K562 treated with DMSO at 1 percent for 48 hours (cell line): ENCODE results near the gene PIP4K2B. TPM values are rescaled to one million over a fixed set of nuclear protein-coding genes. Genes with fewer than 3 reads are reported as not detected.

Source experiments
- total RNA-seq: library from RNA; unstranded; fragments of 300-600 nt; gene quantifications from 2 replicates; pipeline ENCODE4 v1.2.3, GENCODE V29; 2022; ENCODE audit warnings: low replicate concordance; ENCODE audit errors: extremely low read depth

PIP4K2B gene
- total RNA-seq: not detected in 2 replicates

GRCh38 chr17:38799501-38800236 is at the start of gene PIP4K2B:
PIP4K2B (minus strand) TSS chr17:38799556; CDS start chr17:38799424, 132 bp downstream.

DNA sequence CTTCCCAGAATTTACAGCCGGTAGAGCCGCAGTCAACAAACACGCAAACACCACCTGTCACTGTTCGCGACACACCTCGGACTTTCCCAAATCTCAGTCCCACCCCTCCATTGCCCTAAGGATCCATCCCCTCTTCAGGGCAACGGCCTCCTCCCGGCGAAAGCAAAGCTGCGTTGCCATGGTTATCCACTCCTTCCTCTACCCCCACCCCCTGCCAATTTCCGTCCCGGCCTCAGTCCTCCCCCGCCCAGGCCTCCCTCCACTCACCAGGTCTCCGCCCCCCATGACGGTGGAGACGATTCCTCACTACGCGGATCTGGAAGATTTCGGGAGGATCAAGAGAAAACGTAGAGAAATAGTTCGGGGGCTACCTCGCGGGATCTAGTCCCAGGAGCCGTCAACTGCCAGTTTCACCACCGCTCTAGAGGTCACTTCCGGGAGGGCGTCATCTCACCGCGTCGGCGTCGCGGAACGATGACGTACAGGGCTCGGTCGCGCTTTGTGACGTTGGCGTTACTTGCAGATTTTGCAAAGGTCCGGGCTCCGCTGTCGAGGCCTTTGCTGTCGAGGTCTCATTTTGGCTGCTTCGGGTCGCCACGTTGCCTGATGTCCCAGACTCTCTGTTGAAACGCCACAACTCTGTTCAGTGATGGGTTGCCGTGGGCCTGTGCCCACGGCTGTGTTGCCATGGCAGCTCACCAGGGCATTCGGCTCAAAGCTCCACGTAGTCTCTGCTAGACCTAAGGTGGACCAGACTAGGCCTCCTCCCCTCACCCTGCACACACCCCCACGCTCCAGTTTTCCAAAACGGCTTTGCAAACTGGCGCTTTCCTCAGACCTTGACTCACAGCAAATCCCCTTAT is 25.8 kb upstream of the PIP4K2B start, which contains the start of gene CWC25:
TSS of gene CWC25 (minus strand) at position 423 of the 863 bp plus-strand sequence. CDS start at position 285, 138 bp downstream.

GRCh38 chr17:38752308-38753070 is 46.9 kb downstream of the PIP4K2B start, which contains the start of gene PSMB3:
PSMB3 (plus strand) TSS chr17:38752741; CDS start chr17:38752827, 86 bp downstream.

GRCh38 chr17:38748149-38748891 is 51.0 kb downstream of the PIP4K2B start, which contains the start of gene PCGF2:
PCGF2 (minus strand) TSS chr17:38748336; CDS start chr17:38740402, 7,934 bp downstream.

DNA sequence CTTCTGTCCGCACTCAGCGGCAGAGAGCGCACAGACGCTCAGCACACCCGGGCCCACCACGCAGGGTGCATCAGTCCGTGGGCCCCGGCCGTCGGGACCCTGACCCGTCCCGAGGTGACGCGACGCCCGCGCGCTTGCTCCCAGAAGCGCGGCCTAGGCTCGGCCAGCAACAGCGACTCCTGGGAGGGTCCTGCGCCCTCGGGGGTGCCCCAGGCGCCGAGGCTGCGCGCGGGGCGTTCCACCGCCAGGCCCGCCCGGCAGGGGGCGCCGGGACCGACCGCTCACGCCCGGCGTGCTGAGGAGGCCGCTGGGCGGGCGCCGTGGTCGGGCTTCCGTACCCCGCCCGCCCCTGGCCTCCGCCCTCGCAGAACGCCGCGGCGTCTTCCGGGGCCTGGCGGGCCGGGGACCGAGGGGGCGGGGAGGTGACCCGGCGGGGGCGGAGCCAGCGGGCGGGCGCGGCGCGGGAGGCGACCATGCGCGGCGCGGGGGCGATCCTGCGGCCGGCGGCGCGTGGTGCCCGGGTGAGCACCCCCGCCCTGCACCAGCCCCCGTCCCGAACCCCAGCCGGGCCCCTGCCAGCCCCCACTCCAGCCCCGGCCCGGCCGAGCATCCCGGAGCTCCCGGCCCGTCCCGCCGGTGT is 69.3 kb downstream of the PIP4K2B start, which contains the start of gene CISD3:
TSS of gene CISD3 (plus strand) at position 456 of the 640 bp plus-strand sequence. CDS start at position 474, 18 bp downstream.

Other genes with a start within 250 kb of the PIP4K2B start
- not detected in 2 replicates for gene SRCIN1, start 193.6 kb downstream of the PIP4K2B start, total RNA-seq
- gene EPOP, start 124.6 kb downstream of the PIP4K2B start, total RNA-seq: not detected in 2 replicates
- 113 TPM in 1 of 2 replicates, not detected in the other for gene MLLT6, start 94.3 kb downstream of the PIP4K2B start, total RNA-seq
- gene CISD3, start 69.2 kb downstream of the PIP4K2B start, total RNA-seq: not detected in 2 replicates
- not detected in 2 replicates for gene PCGF2, start 51.2 kb downstream of the PIP4K2B start, total RNA-seq
- gene PSMB3, start 46.8 kb downstream of the PIP4K2B start, total RNA-seq: 1,392 TPM in 1 of 2 replicates, not detected in the other
- gene CWC25, start 25.8 kb upstream of the PIP4K2B start, total RNA-seq: not detected in 2 replicates
- gene RPL23, start 54.2 kb upstream of the PIP4K2B start, total RNA-seq: 2,930 TPM in 1 of 2 replicates, not detected in the other
- not detected in 2 replicates for gene LASP1, start 70.5 kb upstream of the PIP4K2B start, total RNA-seq
- gene FBXO47, start 167.8 kb upstream of the PIP4K2B start, total RNA-seq: not detected in 2 replicates